Breast epithelium (tissue), 4 donors: ENCODE data around the gene CUL4A. TPM values are rescaled to one million over a fixed set of nuclear protein-coding genes. Genes with fewer than 3 reads are reported as not detected.

ENCODE experiments used
- DNase-seq, 2 donors: peaks; one replicate each; pipeline ENCODE4 v3.0.0-alpha.2; 2019; ENCODE audit warnings: low spot score in 2 of 2
- H3K27ac ChIP-seq, 2 donors: fragments of 200-600 bp; sonication (generic) in 1 of 2; one replicate each; pipeline ENCODE4 v1.5.1; 2016 to 2019; ENCODE audit warnings: mild to moderate bottlenecking in 1 of 2
- H3K27me3 ChIP-seq, 2 donors: fragments of 200-600 bp; sonication (generic) in 1 of 2; one replicate each; pipeline versions ENCODE4 v1.5.1 to v1.6.0; 2017 to 2019; ENCODE audit warnings: control low read depth in 1 of 2, mild to moderate bottlenecking in 1 of 2
- H3K36me3 ChIP-seq: fragments of 200-600 bp; one replicate; pipeline ENCODE4 v1.5.1; 2019
- H3K4me1 ChIP-seq, 2 donors: fragments of 200-600 bp; sonication (generic); one replicate each; pipeline ENCODE4 v1.5.1; 2016 to 2019; ENCODE audit warnings: control low read depth in 1 of 2
- H3K4me3 ChIP-seq, 3 donors: fragments of 200-600 bp; sonication (generic); 1 replicate in 2 of 3; 2 replicates in 1 of 3; pipeline ENCODE4 v1.5.1; 2016 to 2019; ENCODE audit warnings: mild to moderate bottlenecking in 3 of 3, moderate library complexity in 2 of 3
- H3K9me3 ChIP-seq, 2 donors: fragments of 200-600 bp; sonication (generic) in 1 of 2; one replicate each; pipeline ENCODE4 v1.5.1; 2016 to 2019; ENCODE audit warnings: control low read depth in 1 of 2
- POLR2A ChIP-seq: fragments of 450-650 bp; IDR thresholded peaks from one replicate; pipeline ENCODE4 v1.6.1; 2016; ENCODE audit warnings: antibody characterized with exemption, mild to moderate bottlenecking, moderate library complexity
- POLR2AphosphoS5 ChIP-seq, 3 donors: sonication (generic); formaldehyde crosslinking; IDR thresholded peaks; one replicate each; pipeline ENCODE4 v1.6.1; 2017; ENCODE audit warnings: antibody characterized with exemption in 3 of 3
- intact Hi-C: fragments of 100-400 bp; cut with DNase I; formaldehyde crosslinking; loops from one replicate; pipeline ENCODE4 v1.15.1; 2023; ENCODE audit warnings: low total_unique reads
- total RNA-seq, 3 donors: library from RNA; depleted of rRNA; stranded (reverse); fragments of >200 nt; gene quantifications; one replicate each; pipeline ENCODE4 v1.1.0, GENCODE V29; 2016
- TF ChIP-seq, protein P1 (sequence below), 3 donors: fragments of 450-650 bp; IDR thresholded peaks; one replicate each; pipeline ENCODE4 v1.5.1; 2016 to 2017; ENCODE audit warnings: antibody characterized with exemption in 3 of 3, mild to moderate bottlenecking in 3 of 3, moderate library complexity in 3 of 3

The CUL4A gene
- total RNA-seq, 3 donors from 2014 or later = 108 to 145 (median 142) TPM

DNA sequence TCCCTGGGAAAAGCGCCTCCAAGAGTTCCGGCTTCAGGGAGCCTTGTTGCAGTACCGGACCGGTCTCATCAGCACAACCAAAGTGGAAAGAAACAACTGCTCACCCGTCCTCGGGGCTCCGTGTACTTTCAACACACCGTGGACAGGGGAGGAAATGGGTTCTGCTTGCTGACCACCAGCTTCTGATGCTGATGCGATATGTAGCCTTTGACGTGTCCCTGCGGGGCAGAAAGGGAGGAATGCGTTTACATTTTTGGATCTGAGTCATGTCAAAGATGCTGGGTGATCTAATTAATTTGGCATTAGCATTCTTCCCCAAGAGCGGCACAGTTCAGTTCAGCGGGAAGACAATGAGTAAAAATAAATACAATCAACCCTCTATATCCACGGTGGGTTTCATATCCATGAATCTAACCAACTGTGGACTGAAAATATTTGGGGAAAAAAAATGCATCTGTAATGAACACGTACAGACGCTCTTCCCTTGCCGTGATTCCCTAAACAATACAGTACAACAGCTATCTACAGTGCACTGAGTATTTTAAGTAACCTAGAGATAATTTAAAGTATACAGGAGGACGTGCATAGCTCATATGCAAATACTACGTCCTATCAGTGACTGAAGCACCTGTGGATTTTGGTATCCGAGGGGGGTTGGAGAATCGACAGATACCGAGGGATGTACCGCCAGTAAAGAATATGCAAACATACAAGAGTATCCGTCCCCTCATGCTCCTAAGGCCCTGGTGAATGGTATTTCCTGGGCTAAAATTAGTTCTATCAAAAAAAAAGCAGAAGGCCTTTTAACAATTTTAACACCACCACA, 31.1 kb upstream of the CUL4A start:
- Histone ChIP-seq H3K9me3 (no peaks in the 10 kb centered on the region), H3K4me3 (no peak overlapping the region), H3K27ac (no peak overlapping the region), H3K27me3 (no peaks in the 10 kb centered on the region), H3K36me3 (peaks cover 19% of the 10 kb centered on the region), H3K4me1 (no peaks in the 10 kb centered on the region)
- no peak for DNase-seq
- TF ChIP-seq, protein P1, sequence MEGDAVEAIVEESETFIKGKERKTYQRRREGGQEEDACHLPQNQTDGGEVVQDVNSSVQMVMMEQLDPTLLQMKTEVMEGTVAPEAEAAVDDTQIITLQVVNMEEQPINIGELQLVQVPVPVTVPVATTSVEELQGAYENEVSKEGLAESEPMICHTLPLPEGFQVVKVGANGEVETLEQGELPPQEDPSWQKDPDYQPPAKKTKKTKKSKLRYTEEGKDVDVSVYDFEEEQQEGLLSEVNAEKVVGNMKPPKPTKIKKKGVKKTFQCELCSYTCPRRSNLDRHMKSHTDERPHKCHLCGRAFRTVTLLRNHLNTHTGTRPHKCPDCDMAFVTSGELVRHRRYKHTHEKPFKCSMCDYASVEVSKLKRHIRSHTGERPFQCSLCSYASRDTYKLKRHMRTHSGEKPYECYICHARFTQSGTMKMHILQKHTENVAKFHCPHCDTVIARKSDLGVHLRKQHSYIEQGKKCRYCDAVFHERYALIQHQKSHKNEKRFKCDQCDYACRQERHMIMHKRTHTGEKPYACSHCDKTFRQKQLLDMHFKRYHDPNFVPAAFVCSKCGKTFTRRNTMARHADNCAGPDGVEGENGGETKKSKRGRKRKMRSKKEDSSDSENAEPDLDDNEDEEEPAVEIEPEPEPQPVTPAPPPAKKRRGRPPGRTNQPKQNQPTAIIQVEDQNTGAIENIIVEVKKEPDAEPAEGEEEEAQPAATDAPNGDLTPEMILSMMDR (IDR thresholded peaks at IDR 0.05) = no peak
- TF ChIP-seq POLR2AphosphoS5 (IDR thresholded peaks at IDR 0.05) (no peak), POLR2A (no peak)
- intact Hi-C loops = no loop called here

DNA sequence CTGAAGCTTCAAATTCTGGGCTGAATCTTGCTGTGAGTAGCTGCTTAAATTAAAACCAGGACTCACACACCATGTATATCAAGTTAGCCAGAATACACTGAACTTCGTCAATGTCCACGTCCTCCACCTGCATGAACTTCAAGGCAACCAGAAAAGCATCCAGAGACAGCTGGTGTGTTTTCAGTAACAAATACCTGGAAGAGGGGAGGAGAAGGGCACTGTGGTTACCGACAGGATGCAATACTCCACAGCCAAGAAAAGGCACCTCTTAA, 30.6 kb upstream of the CUL4A start:
- Histone ChIP-seq H3K9me3 (no peaks in the 10 kb centered on the region), H3K4me1 (no peaks in the 10 kb centered on the region), H3K36me3 (peaks cover 19% of the 10 kb centered on the region), H3K27me3 (no peaks in the 10 kb centered on the region), H3K27ac (no peak overlapping the region), H3K4me3 (no peak overlapping the region)
- intact Hi-C loops = no loop called here
- TF ChIP-seq POLR2A (no peak), POLR2AphosphoS5 (IDR thresholded peaks at IDR 0.05) (no peak)
- TF ChIP-seq, protein P1 (IDR thresholded peaks at IDR 0.05) = no peak
- no peak for DNase-seq

DNA sequence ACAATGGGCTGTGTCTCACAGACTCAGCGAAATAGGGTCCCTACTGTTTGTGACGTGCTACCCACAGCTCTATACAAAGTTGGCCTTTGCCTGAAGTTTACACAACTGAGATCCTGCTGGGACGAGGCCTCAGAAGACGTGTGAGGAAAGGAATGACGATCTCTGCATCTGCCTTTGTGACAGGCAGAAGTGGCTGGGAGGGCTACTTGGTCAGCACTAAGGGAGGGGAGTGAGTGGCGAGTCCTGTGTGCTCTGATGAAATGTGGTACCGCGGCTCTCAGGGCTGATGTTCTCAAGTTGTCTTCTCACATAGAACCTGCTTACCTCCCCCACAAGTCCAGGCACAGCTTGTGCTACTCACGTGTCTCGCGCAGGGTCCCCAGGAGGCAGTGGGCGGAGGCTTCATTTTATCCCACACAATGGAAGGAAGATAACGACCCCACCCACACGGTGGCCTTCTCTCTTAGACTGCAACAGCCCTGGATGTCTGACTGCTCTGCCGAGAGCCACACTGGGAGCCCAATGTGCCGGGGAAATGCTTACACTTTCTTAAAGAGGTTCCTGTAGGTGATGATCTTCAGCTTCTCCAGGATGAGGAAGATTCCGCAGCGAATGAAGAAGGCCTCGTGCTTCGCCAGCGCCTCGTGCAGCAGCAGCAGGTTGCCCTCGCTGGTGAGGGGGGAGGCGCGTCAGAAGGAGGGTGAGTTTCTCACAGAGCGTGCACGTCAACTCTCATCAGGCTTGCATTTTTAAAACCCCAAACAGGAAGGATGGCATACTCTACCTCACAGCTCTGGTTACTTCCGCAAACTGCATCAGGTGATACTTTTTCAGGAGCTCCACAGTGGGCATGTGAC, 29.8 kb upstream of the CUL4A start:
- Histone ChIP-seq H3K9me3 (no peaks in the 10 kb centered on the region), H3K4me3 (no peak overlapping the region), H3K36me3 (peaks cover 19% of the 10 kb centered on the region), H3K4me1 (no peaks in the 10 kb centered on the region), H3K27ac (no peak overlapping the region), H3K27me3 (no peaks in the 10 kb centered on the region)
- intact Hi-C loops = no loop called here
- no peak for DNase-seq
- TF ChIP-seq POLR2A = no peak
- TF ChIP-seq, protein P1 (IDR thresholded peaks at IDR 0.05) = no peak
- TF ChIP-seq POLR2AphosphoS5 (IDR thresholded peaks at IDR 0.05) = no peak

DNA sequence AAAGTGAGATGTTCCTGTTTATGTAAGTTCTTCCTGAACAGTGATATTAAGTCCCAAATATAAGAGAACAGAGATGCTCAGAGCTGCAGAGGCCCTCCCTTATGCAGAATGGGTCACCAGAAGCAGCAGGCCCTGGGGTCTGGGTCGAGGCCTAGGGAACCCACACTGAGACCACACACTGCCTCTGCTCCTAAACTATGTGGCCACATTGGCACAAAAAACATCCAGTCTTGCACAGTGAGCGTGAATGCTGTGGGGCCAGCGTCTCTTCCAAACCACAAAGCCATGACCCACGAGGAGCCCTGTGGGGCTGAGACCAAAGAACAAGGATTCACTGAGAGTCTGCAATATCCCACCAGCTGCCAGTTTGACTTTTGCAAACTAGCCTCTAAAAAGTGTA, 27.4 kb upstream of the CUL4A start:
- peaks cover 16% of the 10 kb centered on the region for H3K36me3 ChIP-seq
- TF ChIP-seq POLR2A (no peak), POLR2AphosphoS5 (IDR thresholded peaks at IDR 0.05) (no peak)
- TF ChIP-seq, protein P1 (IDR thresholded peaks at IDR 0.05) = no peak
- H3K4me3 ChIP-seq = no peak overlapping the region
- no peak for DNase-seq
- H3K4me1 ChIP-seq = no peaks in the 10 kb centered on the region
- H3K27ac ChIP-seq = no peak overlapping the region
- no peaks in the 10 kb centered on the region for H3K27me3 ChIP-seq
- no peaks in the 10 kb centered on the region for H3K9me3 ChIP-seq
- intact Hi-C loops = no loop called here
